ENCODE measurements around the gene SNX8. TPM values are rescaled to one million over a fixed set of nuclear protein-coding genes. Genes with fewer than 3 reads are reported as not detected.

SNX8 gene
- total and polyA plus RNA-seq, 2 experiments from 2014 or later = 24.7 to 81.4 TPM

- 90% methylated on average over 12 of the region's 12 CpGs for WGBS (ENCODE audit: low lambda C conversion rate, missing lambda C conversion rate)
These were observed 77.1 kb downstream of the SNX8 start for GRCh38 chr7:2237109-2237602.

DNA sequence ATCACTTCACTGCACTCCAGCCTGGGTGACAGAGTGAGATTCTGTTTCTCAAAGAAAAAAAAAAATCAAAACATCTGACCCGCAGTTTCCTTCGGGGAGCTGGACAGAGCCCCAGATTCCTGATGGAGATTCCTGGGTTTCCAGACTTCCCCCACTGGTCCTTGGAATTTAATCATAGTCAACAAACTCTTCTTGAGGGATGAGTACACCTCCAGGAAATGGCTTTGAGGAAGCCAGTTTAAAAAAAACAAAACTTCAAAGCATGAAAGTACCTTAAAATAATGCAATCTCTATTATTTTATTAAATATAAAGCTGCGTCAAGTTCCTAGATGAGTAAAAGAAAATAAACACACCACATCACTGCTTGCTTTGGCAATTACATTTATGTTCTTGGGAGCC, 80.3 kb downstream of the SNX8 start:
- 91% methylated on average over 3 of the region's 3 CpGs for WGBS (ENCODE audit: low lambda C conversion rate, missing lambda C conversion rate)
- no peak overlapping the region for H3K27ac ChIP-seq
- H3K4me1 ChIP-seq (ENCODE audit: insufficient read depth) = peaks cover 9% of the 10 kb centered on the region
- H3K9me2 ChIP-seq (replicated peaks; ENCODE audit: insufficient read depth) = no peaks in the 10 kb centered on the region
- DNase-seq (ENCODE audit: low spot score) = no peak
- no peak overlapping the region for H3K4me3 ChIP-seq
- H3K79me2 ChIP-seq = peaks cover 34% of the 10 kb centered on the region
- no peak overlapping the region for H3K4me2 ChIP-seq
- H3K36me3 ChIP-seq (replicated peaks; ENCODE audit: insufficient read depth, low read depth) = no peaks in the 10 kb centered on the region
- H3K9me3 ChIP-seq (ENCODE audit: low read depth) = no peaks in the 10 kb centered on the region
- no peaks in the 10 kb centered on the region for H3K27me3 ChIP-seq
- H4K20me1 ChIP-seq (ENCODE audit: insufficient read depth, poor library complexity, severe bottlenecking) = peaks cover 11% of the 10 kb centered on the region
- no peak overlapping the region for H2AFZ ChIP-seq
- TF ChIP-seq EZH2phosphoT487 (IDR thresholded peaks at IDR 0.05; ENCODE audit: low read depth, severe bottlenecking, unreplicated experiment) = no peak
- TF ChIP-seq CTCF (IDR thresholded peaks at IDR 0.05; ENCODE audit: poor library complexity) = no peak
- no peak for TF ChIP-seq EZH2 (IDR thresholded peaks at IDR 0.05; ENCODE audit: borderline replicate concordance)

More at GRCh38 chr7:2237109-2237602, 77.1 kb downstream of the SNX8 start:
- H3K27ac ChIP-seq = peak overlapping the region; percentile 43
- H3K4me1 ChIP-seq (ENCODE audit: insufficient read depth) = peaks cover 5% of the 10 kb centered on the region
- no peaks in the 10 kb centered on the region for H3K36me3 ChIP-seq (replicated peaks; ENCODE audit: insufficient read depth, low read depth)
- no peak overlapping the region for H2AFZ ChIP-seq
- no peaks in the 10 kb centered on the region for H3K27me3 ChIP-seq
- peaks cover 5% of the 10 kb centered on the region for H4K20me1 ChIP-seq (ENCODE audit: insufficient read depth, poor library complexity, severe bottlenecking)
- peaks cover 22% of the 10 kb centered on the region for H3K79me2 ChIP-seq
- TF ChIP-seq EZH2 (IDR thresholded peaks at IDR 0.05; ENCODE audit: borderline replicate concordance) = no peak
- TF ChIP-seq EZH2phosphoT487 (IDR thresholded peaks at IDR 0.05; ENCODE audit: low read depth, severe bottlenecking, unreplicated experiment) = no peak
- TF ChIP-seq CTCF (IDR thresholded peaks at IDR 0.05; ENCODE audit: poor library complexity) = no peak
- no peaks in the 10 kb centered on the region for H3K9me2 ChIP-seq (replicated peaks; ENCODE audit: insufficient read depth)
- H3K4me3 ChIP-seq = no peak overlapping the region
- no peak for DNase-seq (ENCODE audit: low spot score)
- H3K9me3 ChIP-seq (ENCODE audit: low read depth) = no peaks in the 10 kb centered on the region
- no peak overlapping the region for H3K4me2 ChIP-seq

DNA sequence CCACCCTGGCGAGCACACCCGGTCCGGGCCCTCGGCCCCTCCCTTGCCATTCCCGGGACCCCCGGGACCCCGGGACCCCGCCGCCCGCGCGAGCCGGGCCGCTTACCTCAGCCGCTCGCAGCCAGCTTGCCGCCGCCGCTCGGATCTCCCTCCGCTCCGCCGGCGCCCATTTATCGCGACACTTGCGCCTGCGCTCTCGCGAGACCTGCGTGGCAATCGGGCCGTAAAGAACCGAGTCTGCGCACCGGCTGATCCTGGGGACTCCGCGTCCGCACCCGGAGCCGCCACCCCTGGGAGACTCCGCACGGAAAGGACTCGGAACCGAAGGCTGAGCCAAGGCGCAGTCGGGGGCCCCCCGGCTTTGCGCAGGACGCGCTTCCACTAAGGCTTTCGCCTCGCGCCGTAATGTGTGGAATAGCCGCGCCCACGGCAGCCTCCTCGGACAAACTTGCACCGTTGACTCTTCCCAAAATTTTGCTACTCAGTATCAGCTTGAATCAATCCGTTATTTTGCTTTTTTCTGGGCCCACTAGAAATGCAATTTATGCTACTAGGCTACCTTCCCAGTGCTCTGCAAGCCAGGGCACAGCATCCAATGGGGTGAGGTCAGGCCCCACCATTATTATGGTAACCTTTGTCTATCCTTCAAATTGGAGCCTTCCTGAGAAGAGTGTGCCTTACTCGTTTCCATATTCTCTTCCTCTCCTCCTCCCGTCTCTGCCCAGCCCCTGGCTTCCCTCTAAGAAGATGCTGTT, 81.3 kb downstream of the SNX8 start, which contains the start of gene MAD1L1:
Gene MAD1L1, minus strand, starts transcription at position 180 of the 755 bp plus-strand sequence. CDS start 2,812 bp downstream, outside the sequence.
- H3K79me2 ChIP-seq = peaks cover 34% of the 10 kb centered on the region
- no peaks in the 10 kb centered on the region for H3K9me3 ChIP-seq (ENCODE audit: low read depth)
- peak within 1 kb of the TSS; percentile 86 for H3K4me3 ChIP-seq
- peak within 1 kb of the TSS; percentile 96 for H2AFZ ChIP-seq
- H3K4me2 ChIP-seq = peak within 1 kb of the TSS; percentile 74
- WGBS (ENCODE audit: low lambda C conversion rate, missing lambda C conversion rate) = under 1% methylated on average over 48 of the region's 63 CpGs
- H3K27ac ChIP-seq = peak within 1 kb of the TSS; percentile 71
- peaks cover 9% of the 10 kb centered on the region for H3K4me1 ChIP-seq (ENCODE audit: insufficient read depth)
- peak; percentile 96 for DNase-seq (ENCODE audit: low spot score)
- H3K36me3 ChIP-seq (replicated peaks; ENCODE audit: insufficient read depth, low read depth) = no peaks in the 10 kb centered on the region
- no peaks in the 10 kb centered on the region for H3K9me2 ChIP-seq (replicated peaks; ENCODE audit: insufficient read depth)
- H3K27me3 ChIP-seq = no peaks in the 10 kb centered on the region
- TF ChIP-seq EZH2 (IDR thresholded peaks at IDR 0.05; ENCODE audit: borderline replicate concordance) = no peak
- TF ChIP-seq CTCF (IDR thresholded peaks at IDR 0.05; ENCODE audit: poor library complexity) = no peak
- no peak for TF ChIP-seq EZH2phosphoT487 (IDR thresholded peaks at IDR 0.05; ENCODE audit: low read depth, severe bottlenecking, unreplicated experiment)
- H4K20me1 ChIP-seq (ENCODE audit: insufficient read depth, poor library complexity, severe bottlenecking) = peaks cover 11% of the 10 kb centered on the region

Data from hepatocyte (in vitro differentiated cells).